Measurements from ENCODE around the gene SGCD.
"Not testable (repeated sequence)": the region's sequence is repeated elsewhere in the genome, so short reads cannot be mapped to it uniquely, and the experiment has no call there.

Gene SGCD

GRCh38 chr5:156561651-156562050 lies 234.7 kb downstream of the SGCD start:
- DNase-seq (ENCODE audit: low read depth in 2 of 2): no peak

DNA sequence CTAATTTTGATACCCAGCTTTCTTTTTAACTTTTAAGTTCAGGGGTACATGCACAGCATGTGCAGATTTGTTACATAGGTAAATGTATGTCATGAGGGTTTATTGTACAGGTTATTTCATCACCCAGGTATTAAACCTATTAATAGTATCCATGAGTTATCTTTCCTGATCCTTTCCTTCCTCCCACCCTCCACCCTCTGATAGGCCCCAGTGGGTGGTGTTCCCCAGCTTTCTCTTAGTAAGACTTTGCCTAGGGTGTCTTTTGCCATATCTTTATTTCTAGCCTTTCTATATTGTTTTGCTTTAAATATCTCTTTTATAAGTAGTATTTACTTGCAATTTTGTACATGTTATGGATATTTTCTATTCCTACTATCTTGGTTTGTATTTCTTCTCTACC lies 243.7 kb downstream of the SGCD start:
- no peak for DNase-seq (ENCODE audit: low read depth in 2 of 2)

- DNase-seq (ENCODE audit: low read depth in 2 of 2): no peak
These were observed 254.8 kb downstream of the SGCD start for GRCh38 chr5:156581725-156582124.

- DNase-seq (ENCODE audit: low read depth in 2 of 2): no peak
These were observed 255.2 kb downstream of the SGCD start for GRCh38 chr5:156582193-156582598.

GRCh38 chr5:156584871-156585270 lies 257.9 kb downstream of the SGCD start:
- no peak for DNase-seq (ENCODE audit: low read depth in 2 of 2)

- no peak for DNase-seq (ENCODE audit: low read depth in 2 of 2)
These were observed 259.0 kb downstream of the SGCD start for GRCh38 chr5:156585999-156586398.

GRCh38 chr5:156587012-156587411 lies 260.0 kb downstream of the SGCD start:
- DNase-seq (ENCODE audit: low read depth in 2 of 2): no peak

DNA sequence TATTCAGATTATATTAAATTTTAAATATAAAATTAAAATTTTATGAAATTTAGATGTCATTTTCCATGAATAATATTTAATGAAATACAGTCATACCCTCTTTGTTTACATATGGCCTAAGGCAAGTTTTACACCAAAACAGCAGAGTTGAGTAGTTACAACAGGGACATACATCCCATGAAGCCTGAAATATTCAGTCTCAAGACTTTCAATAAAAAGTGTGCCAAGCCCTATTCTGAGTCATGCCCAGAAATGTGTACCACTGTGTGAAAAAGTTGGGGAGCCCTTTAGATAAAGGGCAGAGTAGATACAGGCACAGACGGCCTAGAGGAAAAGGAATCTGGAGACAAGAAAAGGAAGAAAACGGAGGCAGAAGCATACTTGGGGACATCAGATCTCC lies 261.3 kb downstream of the SGCD start:
- DNase-seq (ENCODE audit: low read depth in 2 of 2): no peak

GRCh38 chr5:156589104-156589945 lies 262.4 kb downstream of the SGCD start:
- DNase-seq (ENCODE audit: low read depth in 2 of 2): no peak

GRCh38 chr5:156589946-156590216 lies 262.9 kb downstream of the SGCD start:
- DNase-seq (ENCODE audit: low read depth in 2 of 2): no peak

DNA sequence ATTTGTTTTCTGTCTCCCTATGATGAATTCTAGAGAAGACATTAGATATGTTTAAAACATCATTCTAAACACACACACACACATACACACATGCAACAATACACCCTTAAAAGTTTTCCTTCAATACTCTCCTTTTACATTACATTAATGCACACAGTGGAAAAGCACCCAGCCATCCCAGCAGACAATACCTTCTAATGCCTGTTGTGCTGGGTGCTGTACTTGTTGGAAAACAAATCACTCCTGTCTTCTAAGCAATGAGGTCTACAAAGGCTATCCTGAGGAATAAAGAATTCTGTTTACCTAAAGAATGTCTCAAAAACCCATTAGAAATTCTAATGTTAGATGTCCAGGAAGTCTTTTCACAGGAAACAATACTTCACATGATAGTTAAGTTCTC lies 264.0 kb downstream of the SGCD start:
- no peak for DNase-seq (ENCODE audit: low read depth in 2 of 2)

DNA sequence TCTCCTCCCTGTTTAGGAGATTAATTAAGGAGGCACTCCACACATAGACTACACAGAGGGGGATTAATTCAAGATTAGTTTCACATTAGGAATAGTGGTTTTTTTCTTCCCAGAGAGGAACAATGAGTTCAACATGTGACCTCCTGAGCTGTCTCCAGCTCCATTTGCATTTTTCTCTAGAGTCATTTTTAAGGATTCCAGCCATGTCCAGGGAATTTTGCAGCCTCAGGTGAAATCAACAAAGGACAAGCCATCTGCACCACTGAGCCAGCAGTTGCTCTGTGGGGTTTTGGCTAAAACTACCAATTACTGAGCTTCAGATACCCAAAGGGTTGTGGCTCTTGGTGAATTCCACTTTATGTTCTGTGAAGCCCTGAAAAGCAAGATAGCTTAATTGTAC lies 264.7 kb downstream of the SGCD start:
- DNase-seq (ENCODE audit: low read depth in 2 of 2): no peak

GRCh38 chr5:156593546-156593945 lies 266.6 kb downstream of the SGCD start:
- no peak for DNase-seq (ENCODE audit: low read depth in 2 of 2)

DNA sequence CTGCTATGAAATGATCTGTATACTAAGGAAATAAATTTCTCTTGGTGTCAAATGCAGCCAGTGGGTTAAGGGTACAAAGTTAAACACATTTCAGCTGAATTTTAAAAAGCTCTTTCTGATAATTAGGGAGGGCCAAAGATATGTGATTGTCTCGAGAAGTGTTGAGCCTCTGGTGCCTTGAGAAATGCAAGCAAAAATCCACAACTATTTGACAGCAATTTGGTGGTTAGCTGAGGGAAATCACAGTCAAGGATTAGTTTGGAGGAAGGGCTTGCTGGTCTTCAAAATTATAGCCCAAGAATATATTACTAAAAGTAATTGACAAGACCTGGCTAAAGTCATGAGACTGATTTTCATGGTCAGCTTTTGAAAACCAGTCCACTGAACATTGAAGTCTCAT lies 267.4 kb downstream of the SGCD start:
- no peak for DNase-seq (ENCODE audit: low read depth in 2 of 2)

- DNase-seq (ENCODE audit: low read depth in 2 of 2): no peak
These were observed 268.3 kb downstream of the SGCD start for GRCh38 chr5:156595132-156595787.

DNA sequence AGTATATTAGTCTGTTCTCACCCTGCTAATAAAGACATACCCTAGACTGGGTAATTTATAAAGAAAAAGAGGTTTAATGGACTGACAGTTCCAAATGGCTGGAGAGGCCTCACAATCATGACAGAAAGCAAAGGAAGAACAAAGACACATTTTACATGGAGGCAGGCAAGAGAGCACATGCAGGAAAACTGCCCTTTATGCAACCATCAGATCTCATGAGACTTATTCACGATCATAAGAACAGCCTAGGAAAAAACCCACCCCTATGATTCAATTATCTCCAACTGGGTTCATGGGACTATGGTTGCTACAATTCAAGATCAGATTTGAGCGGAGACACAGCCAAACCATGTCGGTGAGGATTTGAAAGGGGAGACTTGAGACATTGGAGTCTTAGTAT lies 270.3 kb downstream of the SGCD start:
- DNase-seq (ENCODE audit: low read depth in 2 of 2): no peak

DNA sequence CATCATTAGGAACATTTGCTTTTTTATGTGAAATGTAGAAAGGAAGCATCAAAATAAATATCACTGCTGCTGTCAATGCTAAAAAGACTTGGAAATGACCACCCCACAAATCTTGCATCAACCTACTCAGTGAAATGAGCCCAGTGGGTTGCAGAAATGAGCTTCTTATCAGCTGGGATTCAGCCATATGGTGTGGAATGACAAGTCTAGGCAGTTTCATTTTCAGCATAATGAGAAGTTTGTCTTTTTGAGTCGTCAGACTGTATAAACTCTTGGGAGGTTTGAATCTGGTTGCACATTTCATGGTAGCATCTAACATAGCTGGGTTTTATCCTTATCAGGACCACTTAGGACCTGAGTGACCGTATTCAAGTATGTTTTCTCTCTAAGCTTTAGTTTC lies 272.0 kb downstream of the SGCD start:
- no peak for DNase-seq (ENCODE audit: low read depth in 2 of 2)

GRCh38 chr5:156610582-156610981 lies 283.6 kb downstream of the SGCD start:
- DNase-seq (ENCODE audit: low read depth in 2 of 2): not testable (repeated sequence)

DNA sequence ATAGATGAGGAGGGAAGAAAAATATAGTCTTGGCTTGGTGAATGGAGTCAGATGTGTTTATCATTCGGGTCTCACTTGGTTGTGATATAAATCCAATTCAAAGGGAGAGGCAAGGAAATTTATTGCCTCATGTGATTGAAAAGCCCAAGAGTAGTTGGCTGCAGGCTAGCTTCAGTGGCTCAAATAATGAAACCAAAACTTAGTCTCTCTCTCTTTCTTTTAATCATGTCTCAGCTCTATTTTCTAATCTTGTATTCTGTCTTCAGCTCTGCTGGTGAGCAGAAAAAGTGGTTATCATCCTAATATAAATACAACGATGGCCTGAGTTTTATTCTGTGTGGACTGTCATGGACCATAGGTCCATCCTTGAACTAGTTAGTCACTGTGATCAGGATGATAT lies 288.9 kb downstream of the SGCD start:
- DNase-seq (ENCODE audit: low read depth in 2 of 2): no peak

DNA sequence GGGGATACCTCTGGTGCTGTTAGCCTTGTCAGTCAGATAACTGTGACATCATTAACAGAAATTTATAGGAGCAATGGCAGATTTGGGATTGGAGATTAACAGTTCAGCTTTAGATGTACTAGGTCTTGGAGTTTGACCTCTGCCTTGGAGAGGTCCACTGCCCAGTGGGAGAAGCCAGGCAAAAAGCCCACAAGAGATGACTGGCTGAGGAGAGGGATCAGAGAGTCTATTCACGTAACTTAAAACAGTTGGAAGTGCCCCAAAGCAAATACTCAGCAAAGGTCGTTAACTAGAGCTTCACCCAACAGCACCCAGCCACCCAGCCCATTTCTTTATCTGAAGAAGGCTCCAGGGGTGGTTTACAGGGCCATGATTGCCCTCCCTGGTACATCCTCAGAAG lies 290.5 kb downstream of the SGCD start:
- DNase-seq (ENCODE audit: low read depth in 2 of 2): no peak

DNA sequence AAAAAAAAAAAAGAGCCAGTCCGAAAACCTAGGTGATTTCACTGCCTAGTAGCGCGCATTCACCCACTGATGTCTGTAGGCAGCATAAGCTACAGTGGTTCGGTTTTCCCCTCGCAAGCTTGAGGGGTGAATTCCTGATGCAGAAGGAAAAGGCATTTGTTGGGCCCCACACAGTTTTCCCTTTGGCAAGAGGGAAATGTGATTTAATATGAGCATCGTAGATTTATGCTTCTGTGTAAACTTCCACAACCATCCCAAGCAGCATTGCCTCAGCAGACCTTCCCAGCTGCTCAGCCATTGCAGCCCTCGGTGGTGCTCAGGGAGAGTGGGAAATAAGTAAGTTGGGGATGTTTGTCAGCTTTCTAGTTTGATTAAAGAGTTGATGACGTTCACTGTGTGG lies 291.6 kb downstream of the SGCD start:
- DNase-seq (ENCODE audit: low read depth in 2 of 2): no peak

DNA sequence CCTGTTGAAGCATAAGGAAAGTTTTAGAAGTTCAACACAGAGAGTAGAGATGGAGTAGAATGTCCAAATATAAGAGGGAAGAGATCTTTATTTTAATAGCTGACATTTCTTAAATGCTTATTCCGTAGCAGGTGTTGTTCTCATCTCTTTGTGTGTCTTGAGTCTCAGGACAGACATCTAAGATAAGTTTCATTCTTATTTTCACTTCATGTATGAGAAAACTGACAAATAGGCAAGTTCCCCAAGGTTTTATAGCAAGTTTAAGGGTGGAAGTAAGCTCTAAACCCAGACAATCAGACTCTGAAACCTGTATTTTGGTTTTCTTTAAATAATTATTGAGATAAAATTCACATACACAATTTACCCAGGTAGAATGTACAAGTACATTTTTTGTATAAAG lies 294.8 kb downstream of the SGCD start:
- no peak for DNase-seq (ENCODE audit: low read depth in 2 of 2)

GRCh38 chr5:156623381-156624040 lies 296.5 kb downstream of the SGCD start:
- no peak for DNase-seq (ENCODE audit: low read depth in 2 of 2)

All from stimulated activated CD8-positive, alpha-beta memory T cell treated with anti-CD3 and anti-CD28 coated beads, Interleukin-15, amount 100 ng/mL, for 48 hours (primary cell).